Measurements from ENCODE around the gene EPAS1. TPM values are rescaled to one million over a fixed set of nuclear protein-coding genes. Genes with fewer than 3 reads are reported as not detected.

Gene EPAS1
- polyA plus RNA-seq, 1 of the 3 experiments (the other 2 are of a cell fraction), result 69.2 TPM

- TF ChIP-seq IRF3 (IDR thresholded peaks at IDR 0.05; ENCODE audit: low read depth, low read length) (no peak), GATA2 (CRISPR knock-in tag; IDR thresholded peaks at IDR 0.05) (peak; percentile 93), NRF1 (IDR thresholded peaks at IDR 0.05; ENCODE audit: low read depth, low read length) (no peak)
- TF ChIP-seq, protein P1, sequence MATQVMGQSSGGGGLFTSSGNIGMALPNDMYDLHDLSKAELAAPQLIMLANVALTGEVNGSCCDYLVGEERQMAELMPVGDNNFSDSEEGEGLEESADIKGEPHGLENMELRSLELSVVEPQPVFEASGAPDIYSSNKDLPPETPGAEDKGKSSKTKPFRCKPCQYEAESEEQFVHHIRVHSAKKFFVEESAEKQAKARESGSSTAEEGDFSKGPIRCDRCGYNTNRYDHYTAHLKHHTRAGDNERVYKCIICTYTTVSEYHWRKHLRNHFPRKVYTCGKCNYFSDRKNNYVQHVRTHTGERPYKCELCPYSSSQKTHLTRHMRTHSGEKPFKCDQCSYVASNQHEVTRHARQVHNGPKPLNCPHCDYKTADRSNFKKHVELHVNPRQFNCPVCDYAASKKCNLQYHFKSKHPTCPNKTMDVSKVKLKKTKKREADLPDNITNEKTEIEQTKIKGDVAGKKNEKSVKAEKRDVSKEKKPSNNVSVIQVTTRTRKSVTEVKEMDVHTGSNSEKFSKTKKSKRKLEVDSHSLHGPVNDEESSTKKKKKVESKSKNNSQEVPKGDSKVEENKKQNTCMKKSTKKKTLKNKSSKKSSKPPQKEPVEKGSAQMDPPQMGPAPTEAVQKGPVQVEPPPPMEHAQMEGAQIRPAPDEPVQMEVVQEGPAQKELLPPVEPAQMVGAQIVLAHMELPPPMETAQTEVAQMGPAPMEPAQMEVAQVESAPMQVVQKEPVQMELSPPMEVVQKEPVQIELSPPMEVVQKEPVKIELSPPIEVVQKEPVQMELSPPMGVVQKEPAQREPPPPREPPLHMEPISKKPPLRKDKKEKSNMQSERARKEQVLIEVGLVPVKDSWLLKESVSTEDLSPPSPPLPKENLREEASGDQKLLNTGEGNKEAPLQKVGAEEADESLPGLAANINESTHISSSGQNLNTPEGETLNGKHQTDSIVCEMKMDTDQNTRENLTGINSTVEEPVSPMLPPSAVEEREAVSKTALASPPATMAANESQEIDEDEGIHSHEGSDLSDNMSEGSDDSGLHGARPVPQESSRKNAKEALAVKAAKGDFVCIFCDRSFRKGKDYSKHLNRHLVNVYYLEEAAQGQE (IDR thresholded peaks at IDR 0.05; ENCODE audit: low read depth, low read length), result no peak
- TF ChIP-seq, protein P2, sequence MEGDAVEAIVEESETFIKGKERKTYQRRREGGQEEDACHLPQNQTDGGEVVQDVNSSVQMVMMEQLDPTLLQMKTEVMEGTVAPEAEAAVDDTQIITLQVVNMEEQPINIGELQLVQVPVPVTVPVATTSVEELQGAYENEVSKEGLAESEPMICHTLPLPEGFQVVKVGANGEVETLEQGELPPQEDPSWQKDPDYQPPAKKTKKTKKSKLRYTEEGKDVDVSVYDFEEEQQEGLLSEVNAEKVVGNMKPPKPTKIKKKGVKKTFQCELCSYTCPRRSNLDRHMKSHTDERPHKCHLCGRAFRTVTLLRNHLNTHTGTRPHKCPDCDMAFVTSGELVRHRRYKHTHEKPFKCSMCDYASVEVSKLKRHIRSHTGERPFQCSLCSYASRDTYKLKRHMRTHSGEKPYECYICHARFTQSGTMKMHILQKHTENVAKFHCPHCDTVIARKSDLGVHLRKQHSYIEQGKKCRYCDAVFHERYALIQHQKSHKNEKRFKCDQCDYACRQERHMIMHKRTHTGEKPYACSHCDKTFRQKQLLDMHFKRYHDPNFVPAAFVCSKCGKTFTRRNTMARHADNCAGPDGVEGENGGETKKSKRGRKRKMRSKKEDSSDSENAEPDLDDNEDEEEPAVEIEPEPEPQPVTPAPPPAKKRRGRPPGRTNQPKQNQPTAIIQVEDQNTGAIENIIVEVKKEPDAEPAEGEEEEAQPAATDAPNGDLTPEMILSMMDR (IDR thresholded peaks at IDR 0.05), result peak; percentile 53
Observed at GRCh38 chr2:46298522-46299353, 1.5 kb downstream of the EPAS1 start (continued).

DNA sequence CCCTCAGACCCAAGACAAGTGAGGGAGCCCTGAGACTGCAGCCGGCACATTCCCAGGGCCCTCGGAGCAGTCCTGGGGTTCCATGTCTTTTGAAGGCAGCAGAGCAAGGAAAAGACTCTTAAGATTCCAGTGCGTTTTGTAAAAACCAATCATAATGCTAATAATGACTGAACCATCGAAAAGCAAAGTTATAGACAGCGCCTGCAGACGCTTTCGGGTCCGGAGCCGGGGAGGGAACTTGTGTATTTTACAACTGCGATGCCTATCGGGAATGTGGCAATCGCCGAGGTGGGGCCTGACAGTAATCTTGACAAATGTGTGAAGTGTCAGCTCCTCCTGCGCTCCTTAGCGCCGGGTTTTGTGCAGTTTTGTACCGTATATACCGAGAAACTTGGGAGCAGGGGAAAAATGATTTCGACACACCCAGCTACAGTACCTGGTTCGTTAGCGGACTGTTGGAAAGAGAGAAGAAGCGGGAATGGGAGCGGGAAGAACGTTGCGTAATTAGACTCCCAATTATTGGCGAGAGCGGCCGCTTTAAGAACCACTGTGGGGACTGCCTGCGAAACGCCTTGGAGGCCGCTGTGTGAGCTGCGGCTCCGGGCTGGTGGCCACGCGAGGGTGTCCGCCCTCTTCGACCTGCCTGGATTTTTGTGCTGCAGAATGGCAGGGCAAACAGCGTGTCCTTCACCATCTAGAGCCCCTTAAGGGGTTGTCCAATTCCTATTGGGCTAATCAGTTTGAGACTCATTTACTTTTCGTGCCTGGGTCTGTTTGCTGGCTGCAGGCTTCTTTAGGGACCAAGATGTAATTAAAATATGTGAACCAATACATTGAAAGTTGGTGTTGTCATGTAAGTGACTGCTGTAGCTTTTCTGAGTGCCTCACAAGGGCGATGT lies 2.4 kb downstream of the EPAS1 start:
- H3K9ac ChIP-seq, result peak overlapping the region; percentile 88
- H3K79me2 ChIP-seq (ENCODE audit: insufficient read depth), result peaks cover 73% of the 10 kb centered on the region
- H4K20me1 ChIP-seq (ENCODE audit: insufficient read depth), result peaks cover 56% of the 10 kb centered on the region
- 4% methylated on average over 40 of the region's 40 CpGs for WGBS (ENCODE audit: low lambda C conversion rate)
- TF ChIP-seq SMC3 (IDR thresholded peaks at IDR 0.05; ENCODE audit: low read depth, low read length) (peak; percentile 35; the same call in 1 of the 2 replicates), NFIC (IDR thresholded peaks at IDR 0.05; ENCODE audit: borderline replicate concordance) (no peak), RAD21 (IDR thresholded peaks at IDR 0.05; ENCODE audit: low read length) (peak; percentile 57), SIN3A (IDR thresholded peaks at IDR 0.05; ENCODE audit: borderline replicate concordance, low read depth, low read length) (peak; percentile 54; the same call in 1 of the 2 replicates), MXI1 (IDR thresholded peaks at IDR 0.05; ENCODE audit: low read depth, low read length) (peak; percentile 79; the same call in 1 of the 2 replicates), FOSL2 (IDR thresholded peaks at IDR 0.05; ENCODE audit: borderline replicate concordance, low read depth) (no peak)
- TF ChIP-seq, protein P1 (IDR thresholded peaks at IDR 0.05; ENCODE audit: low read depth, low read length), result no peak
- TF ChIP-seq, protein P2 (IDR thresholded peaks at IDR 0.05), result peak; percentile 26
- H2AFZ ChIP-seq (ENCODE audit: low read depth), result peak overlapping the region; percentile 17; the same call in 1 of the 2 replicates
- ChIA-PET CTCF (interaction anchor here (0.6 to 8.7 kb wide), 21 partner anchors 9 to 253 kb away, joined by 3 to 57 read pairs (median 4); no protein-coding TSS in a partner anchor), POLR2A (interaction anchor here (0.6 to 4.4 kb wide), 9 partner anchors 21 to 833 kb away, joined by 3 to 97 read pairs (median 4); no protein-coding TSS in a partner anchor)
- peak overlapping the region; percentile 71 to 96 for H3K27ac ChIP-seq (ENCODE audit: low read depth in 2 of 2, low read length in 1 of 2)
- no peaks in the 10 kb centered on the region for H3K9me3 ChIP-seq
- peak; percentile 72 for DNase-seq
- peaks cover 13 to 41% of the 10 kb centered on the region in 2 experiments; a peak in 3 of 4 replicates for H3K4me1 ChIP-seq (ENCODE audit: control insufficient read depth in 1 of 2, insufficient read depth in 2 of 2, low read depth in 1 of 2, low read length in 1 of 2)
- no peaks in the 10 kb centered on the region for H3K27me3 ChIP-seq (ENCODE audit: insufficient read depth)
- H3F3A ChIP-seq (replicated peaks; ENCODE audit: insufficient read depth), result no peaks in the 10 kb centered on the region
- peak overlapping the region; percentile 96 to 98 for H3K4me3 ChIP-seq (ENCODE audit: low read depth in 2 of 2, low read length in 1 of 2)
- H3K9me2 ChIP-seq, result no peaks in the 10 kb centered on the region
- H3K36me3 ChIP-seq (replicated peaks in 1 of 2; ENCODE audit: control insufficient read depth in 1 of 2, insufficient read depth in 2 of 2, low read length in 1 of 2), result peaks cover 0 to 4% of the 10 kb centered on the region in 2 experiments
- H3K4me2 ChIP-seq, result peak overlapping the region; percentile 96
